Ishikawa (cell line): ENCODE data around the gene MEF2C.

Experiments used
- CEBPB ChIP-seq: IDR thresholded peaks from 2 replicates; pipeline ENCODE4 v1.6.1; 2012
- CREB1 ChIP-seq: IDR thresholded peaks from 2 replicates; pipeline ENCODE4 v1.6.1; 2012; ENCODE audit warnings: low read depth
- EGR1 ChIP-seq: IDR thresholded peaks from 2 replicates; pipeline ENCODE4 v1.6.1; 2012
- EP300 ChIP-seq: IDR thresholded peaks from 2 replicates; pipeline ENCODE4 v1.6.1; 2012; ENCODE audit warnings: borderline replicate concordance
- MAX ChIP-seq: IDR thresholded peaks from 2 replicates; pipeline ENCODE4 v1.6.1; 2012
- NFIC ChIP-seq: IDR thresholded peaks from 2 replicates; pipeline ENCODE4 v1.6.1; 2012
- RAD21 ChIP-seq: IDR thresholded peaks from 2 replicates; pipeline ENCODE4 v1.6.1; 2012; ENCODE audit warnings: low read depth
- REST ChIP-seq: IDR thresholded peaks from 2 replicates; pipeline ENCODE4 v1.6.1; 2012; ENCODE audit warnings: low read depth, mild to moderate bottlenecking
- TAF1 ChIP-seq: IDR thresholded peaks from 2 replicates; pipeline ENCODE4 v1.6.1; 2012; ENCODE audit warnings: low read depth, mild to moderate bottlenecking
- TCF12 ChIP-seq: IDR thresholded peaks from 2 replicates; pipeline ENCODE4 v1.6.1; 2012; ENCODE audit warnings: low read depth
- TEAD4 ChIP-seq: IDR thresholded peaks from 2 replicates; pipeline ENCODE4 v1.6.1; 2012
- USF1 ChIP-seq: IDR thresholded peaks from 2 replicates; pipeline ENCODE4 v1.6.1; 2012
- YY1 ChIP-seq: IDR thresholded peaks from 2 replicates; pipeline ENCODE4 v1.6.1; 2012; ENCODE audit warnings: low read depth
- ZBTB7A ChIP-seq: IDR thresholded peaks from 2 replicates; pipeline ENCODE4 v1.6.1; 2012; ENCODE audit warnings: low read depth

- TF ChIP-seq NFIC, result no peak
- TF ChIP-seq REST, result no peak
- no peak for TF ChIP-seq CEBPB
- no peak for TF ChIP-seq RAD21
- no peak for TF ChIP-seq TCF12
- TF ChIP-seq MAX, result no peak
- TF ChIP-seq EP300, result no peak
- no peak for TF ChIP-seq TAF1
- TF ChIP-seq ZBTB7A, result no peak
- TF ChIP-seq EGR1, result no peak
- no peak for TF ChIP-seq YY1
- TF ChIP-seq USF1, result no peak
- TF ChIP-seq CREB1, result no peak
- no peak for TF ChIP-seq TEAD4
Measured at GRCh38 chr5:88841212-88841611, 41.8 kb downstream of the MEF2C start.
